GM19463 (cell line): Measurements from ENCODE around the gene SPART.
"Not testable (repeated sequence)": the region's sequence is repeated elsewhere in the genome, so short reads cannot be mapped to it uniquely, and the experiment has no call there.

Experiments
- ATAC-seq: cut with Tn5 transposase; IDR thresholded peaks from one replicate; pipeline ENCODE4 v1.9.1; 2021; ENCODE audit warnings: mild to moderate bottlenecking, moderate library complexity; ENCODE audit not compliant: unreplicated experiment

The SPART gene

DNA sequence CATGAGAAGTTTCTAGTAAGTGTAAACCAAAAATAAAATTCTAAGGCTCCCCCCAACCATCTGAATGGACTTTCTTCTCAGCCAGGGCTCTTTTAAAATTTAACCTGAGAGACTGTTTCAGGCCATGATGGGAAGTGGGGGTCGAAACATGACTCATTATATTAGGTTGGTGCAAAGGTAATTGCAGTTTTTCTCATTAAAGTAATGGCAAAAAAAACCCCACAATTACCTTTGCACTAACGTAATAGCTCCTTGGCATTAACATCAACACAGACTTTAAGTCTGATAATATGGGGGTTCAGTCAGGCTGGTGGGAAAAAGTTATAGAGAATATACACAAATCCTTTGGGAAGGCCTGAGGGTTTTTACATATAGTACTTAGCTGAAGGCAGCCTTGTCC is 9.4 kb upstream of the SPART start:
- peak; percentile 34 for ATAC-seq

DNA sequence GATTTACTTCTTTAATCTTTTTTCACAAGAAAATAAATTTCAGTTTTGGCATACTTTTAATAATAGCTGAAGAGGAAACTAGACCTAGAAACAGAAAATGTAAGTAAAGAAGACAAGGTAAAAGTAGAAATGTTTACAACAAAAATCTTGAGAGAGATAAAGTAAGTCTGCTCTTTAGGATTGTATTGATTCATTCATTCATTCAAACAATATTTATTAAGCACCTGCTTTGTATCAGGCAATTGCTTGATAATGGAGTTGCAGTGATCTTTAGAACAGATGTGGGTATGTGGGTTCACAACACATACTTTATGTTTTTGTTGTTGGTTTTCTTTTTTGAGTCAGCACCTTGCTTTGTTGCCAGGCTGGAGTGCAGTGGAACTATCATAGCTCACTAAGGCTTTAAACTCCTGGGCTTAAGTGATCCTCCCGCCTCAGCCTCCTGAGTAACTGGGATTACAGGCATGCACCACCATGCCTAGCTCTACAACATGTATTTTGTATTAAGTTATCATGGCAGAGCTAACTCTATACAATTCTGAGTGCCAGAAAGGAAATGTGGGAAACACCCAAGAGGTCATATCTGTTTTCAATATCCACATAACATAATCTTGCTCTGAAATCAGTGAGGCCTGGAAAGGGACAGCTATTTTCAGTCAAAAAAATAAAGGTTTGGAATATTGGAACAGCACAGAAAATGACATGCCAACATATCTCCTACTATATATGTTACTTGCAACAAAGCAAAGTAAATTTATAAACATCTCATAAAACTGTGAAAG is 8.8 kb upstream of the SPART start:
- no peak for ATAC-seq

DNA sequence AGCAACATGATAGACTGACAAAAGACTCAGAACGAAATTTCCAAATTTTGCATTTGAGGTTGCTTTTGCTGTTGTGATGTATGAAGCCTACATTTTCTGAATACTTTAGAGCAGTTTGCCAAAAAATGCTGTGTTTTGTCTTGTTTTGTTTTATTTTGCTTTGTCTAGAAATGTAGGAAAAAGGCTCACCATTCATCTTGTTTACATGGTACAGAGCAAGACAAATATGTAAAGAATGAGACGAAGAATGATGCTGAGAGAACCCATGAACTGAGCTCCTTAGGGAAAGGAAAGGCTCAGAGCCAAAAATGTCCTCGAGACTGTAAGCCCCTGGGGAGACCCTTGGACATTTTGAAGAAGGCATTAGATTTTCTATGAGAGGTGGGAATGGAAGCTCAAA is 6.8 kb upstream of the SPART start:
- ATAC-seq: no peak

DNA sequence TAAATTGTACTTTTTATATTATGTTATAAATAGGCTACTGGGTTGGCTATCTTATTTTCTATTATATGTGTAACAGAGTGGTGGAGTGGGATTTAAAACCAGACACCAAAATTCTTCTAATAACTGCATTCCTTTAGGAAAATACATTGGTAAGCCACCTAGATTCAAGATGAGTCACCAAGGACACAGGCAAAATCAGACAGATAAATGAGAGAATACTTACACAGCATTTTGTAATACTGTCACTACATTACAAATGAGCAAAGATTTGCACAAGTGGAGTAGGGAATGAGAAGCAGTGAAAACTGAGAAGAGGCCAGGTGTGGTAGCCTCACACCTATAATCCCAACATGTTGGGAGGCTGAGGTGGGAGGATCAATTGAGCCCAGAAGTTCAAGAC is 6.2 kb upstream of the SPART start:
- no peak for ATAC-seq

DNA sequence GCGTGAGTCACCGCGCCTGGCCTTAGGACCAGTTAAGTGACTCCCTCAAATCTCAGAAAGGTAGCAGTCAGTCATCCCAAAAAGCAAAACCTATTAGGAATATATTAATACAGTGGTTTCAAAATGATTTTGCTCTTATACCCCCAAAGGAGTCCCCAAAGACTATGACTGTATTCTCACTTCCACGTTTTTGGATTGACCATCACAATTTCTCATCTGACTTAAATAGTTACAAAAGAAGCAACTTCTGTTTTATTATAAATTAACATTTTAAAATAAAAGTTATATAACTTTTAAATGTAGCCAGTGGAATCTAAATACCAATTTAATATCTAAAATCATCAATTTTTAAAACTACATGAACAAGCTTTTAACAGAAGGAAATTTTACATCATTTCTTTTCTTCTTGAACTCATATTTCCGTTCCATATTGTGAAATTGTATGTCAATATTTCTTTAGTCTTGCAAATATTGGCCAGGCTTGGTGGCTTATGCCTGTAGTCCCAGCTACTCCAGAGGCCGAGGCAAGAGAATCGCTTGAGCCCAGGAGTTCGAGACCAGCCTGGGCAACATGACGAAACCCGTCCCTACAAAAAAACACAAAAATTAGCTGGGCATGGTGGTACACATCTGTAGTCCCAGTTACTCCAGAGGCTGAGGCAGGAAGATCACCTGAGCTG is 1.5 kb upstream of the SPART start:
- no peak for ATAC-seq

DNA sequence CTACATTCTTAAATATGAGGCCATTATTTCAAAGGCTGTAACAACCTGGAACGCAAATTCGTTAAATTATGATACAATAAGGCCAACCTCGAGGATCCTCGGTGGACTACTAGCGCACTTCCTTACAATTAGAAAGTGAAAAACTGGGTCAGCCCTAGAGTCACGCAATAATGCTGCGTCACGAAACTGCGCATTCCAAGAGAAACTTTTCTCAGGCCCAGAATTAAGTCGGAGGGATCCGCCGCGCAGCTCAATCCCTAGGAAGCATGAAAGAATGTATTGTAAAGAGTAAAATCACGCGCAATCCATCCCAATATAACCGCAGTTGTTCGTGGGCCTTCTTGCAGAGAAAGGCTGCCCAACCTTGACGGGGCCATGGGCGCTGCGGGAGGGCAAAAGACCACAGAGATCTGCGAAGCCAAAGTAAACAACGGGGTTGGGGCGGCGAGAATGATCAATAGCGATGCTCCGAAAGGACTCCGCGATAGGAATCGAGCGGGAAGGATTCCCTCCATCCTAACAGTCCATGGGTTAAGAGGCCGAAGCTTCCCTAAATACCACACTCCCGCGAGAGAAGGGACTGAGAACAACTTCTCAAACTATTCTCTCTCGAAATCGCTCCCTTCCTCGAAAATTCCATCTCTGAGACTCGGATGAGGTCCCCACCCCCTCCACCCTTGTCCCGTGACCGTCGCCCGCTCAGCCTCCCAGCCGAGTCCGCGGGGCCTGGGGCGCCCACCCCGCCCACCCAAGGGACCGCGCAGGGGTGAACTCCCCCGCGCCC is 564 bp downstream of the SPART start:
- peak; percentile 15 for ATAC-seq

DNA sequence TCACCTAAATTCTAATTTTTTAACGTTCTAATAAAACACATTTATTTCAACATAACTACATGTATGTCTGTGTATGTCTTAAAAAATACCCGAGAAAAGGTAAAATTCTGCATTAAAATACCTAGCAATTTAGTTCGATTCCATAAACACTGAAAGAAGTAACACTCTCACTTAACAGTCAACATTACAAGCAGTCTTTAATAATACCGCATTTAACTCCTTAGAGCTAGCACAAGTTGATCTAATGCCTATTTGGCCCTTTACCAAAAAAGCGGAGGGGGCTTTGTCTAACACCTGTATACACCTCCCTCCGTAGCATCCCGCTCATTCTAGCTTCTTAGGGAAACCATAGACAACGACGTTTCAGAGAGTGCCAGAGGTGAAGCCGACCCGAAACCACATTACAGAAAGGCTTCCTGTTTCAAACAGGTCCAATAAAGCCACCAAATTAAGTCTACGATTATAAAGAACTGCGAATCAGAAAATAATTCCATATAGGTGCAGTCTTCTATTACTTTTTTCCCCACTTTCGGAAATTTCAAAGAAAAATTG is 1.2 kb downstream of the SPART start:
- peak; percentile 22 for ATAC-seq

DNA sequence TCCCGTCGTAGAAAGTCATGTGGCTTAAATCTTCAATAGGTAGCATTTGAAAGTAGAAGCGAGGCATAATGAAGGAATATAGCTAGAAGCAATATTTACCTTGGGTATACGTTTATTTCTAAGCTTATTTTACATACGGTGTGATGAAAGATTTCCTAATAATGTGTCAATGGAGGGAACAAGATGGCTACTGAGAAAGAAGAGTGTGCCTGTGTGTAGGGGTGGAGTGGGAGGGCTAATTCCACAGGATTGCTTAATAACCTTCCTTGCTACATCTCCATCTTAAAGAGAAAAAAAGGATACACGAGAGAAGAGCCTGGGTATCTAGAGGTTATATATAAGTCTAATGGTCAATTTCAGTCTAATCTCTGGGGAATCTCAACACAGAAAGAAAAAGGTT is 2.0 kb downstream of the SPART start:
- ATAC-seq: no peak

DNA sequence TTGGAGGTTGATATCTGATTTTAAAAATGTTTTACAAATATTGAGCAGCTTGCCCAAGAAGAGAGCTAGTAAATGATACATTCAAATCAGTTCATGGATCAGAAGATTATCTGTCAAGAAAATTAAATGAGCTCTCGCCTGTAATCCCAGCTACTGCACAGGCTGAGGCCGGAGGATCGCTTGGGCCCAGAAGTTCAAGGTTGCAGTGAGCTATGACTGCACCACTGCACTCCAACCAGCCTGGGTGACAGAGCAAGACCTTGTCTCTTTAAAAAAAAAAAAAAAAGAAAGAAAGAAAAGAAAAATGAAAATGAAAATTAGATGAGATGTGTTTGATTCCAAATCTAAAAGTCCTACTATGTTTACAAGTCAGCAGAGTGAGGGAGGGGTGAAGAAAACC is 2.4 kb downstream of the SPART start:
- no peak for ATAC-seq

DNA sequence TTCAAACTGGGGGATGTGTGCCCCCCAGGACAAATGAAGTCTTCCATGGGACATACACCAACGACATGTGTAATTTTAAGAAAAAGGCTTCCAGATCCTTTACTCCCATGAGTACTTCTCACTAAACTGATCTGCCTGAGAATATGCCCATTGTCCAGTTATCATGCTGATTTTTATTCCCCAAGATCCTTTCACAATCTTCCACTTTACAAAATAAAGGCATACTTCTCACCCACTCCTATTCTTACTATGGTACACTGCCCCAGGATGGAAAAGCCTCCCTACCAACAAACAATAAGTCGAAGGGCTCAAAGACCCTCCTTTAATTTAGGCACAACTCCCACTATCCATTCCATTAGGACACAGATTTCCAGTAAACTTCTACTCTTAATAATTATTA is 3.5 kb downstream of the SPART start:
- no peak for ATAC-seq

DNA sequence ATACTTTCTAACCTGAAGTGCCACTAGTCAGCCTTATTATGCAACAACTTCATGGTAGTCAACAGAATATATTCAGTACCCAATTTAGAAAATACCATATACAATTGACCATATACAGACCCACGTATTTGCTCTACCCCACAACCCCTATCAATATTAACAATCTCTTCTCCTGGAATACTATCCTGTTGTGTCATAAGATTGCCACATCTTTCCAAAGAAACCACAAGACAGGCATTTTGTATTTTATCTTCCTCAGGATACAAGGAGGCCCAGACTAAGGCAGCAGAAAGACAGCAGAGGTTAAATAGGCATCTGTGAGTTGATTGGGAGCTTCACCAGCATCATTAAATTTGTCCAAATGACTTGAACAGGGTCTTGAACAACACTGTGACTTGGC is 4.5 kb downstream of the SPART start:
- no peak for ATAC-seq

DNA sequence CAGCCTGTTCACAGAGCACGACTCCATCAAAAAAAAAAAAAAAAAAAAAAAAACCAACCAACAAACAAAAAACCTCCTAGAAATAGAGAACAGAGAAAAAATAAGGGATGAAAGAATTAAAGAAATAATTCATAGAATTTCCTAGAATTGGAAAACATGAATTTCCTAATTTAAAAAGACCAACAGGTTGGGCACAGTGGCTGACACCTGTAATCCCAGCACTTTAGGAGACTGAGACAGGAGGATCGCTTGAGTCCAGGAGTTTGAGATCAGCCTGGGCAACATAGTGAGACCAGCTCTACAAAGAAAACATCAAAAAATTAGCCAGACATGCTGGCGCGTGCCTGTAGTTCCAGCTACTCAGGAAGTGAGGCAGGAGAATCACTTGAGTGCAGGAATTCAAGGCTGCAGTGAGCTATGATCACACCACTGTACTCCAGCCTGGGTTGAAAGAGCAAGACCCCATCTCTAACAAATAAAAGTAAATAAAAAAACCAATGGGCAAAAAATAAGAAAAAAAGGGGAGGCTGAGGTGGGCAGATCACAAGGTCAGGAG is 6.5 kb downstream of the SPART start:
- no peak for ATAC-seq

DNA sequence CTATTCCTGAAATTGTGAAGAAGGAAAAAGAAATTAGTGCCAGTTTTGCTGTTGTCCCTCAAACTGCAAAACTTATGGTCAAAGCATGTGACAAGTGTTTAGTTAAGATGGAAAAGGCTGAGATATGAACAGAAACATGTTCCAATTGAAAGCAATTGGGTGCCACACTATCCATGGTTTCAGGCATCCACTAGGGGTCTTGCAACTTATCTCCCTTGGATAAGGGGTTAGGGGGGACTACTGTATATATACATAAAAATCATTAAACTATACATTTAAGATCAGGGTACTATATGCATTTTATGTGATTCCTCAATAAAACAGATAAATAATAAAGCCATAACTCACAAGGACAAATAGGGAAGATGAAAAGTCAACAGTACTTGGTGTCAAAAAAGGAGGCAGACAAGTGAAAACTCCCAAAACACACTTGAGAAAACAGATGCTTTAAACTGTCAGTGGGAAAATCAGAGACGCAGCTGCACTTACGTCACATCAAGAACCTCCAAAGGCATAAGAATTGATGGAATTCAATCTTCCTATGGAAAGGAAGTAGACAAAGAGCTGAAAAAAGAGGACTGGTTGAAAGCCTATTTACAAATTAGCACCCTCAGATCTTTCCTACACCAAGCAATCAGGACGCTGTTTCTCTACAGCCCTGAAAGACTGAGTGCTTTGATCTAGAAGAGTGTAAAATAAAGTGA is 8.1 kb downstream of the SPART start:
- no peak for ATAC-seq

DNA sequence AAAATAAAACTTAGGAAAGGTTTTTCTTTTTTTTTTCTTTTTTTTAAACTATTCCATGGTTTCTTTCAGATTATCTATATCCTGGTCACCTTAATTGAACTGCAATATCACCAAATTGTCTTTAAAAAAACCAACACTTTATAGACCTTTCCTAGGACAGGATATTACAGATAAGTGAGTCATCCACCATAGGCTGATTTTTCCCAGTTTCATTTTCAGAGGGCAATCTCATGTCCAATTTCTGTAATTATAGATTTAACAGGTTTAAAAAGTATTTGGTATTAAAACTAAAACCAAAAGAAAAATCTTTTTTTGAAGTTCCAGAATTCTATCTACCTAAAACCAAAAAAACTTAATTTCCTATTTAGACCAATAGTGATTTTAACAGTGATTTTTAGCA is 13.2 kb downstream of the SPART start:
- no peak for ATAC-seq

DNA sequence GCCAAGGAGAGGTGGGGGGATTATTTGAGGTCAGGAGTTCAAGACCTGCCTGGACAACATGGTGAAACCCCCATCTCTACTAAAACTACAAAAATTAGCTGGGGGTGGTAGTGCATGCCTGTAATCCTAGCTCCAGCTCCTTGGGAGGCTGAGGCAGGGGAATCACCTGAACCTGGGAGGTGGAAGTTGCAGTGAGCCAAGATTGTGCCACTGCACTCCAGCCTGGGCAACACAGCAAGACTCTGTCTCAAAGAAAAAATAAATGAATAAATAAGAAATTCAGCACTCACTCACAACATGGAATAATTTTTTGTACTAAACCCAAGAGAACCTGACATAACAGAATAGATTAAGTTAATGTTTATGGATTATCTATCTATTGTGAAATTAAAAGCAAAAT is 13.9 kb downstream of the SPART start:
- not testable (repeated sequence) for ATAC-seq

DNA sequence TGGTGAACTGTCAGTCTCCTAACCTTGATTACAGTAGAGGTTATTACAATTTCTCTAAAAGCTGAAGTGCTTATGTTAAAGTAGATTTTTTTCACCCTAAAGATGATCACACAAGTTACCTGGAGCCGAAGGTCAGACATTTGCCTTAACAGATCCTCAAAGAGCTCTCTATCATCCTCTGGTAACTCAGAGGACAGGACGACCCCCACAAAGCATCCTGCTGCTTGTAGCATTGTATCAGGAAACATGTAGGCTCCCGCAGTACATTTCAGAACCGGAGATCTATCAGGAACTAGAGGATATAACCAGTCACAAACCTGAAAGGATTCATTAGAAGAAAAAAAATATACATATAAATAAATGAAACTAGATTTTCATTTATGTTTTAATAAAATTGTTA is 14.9 kb downstream of the SPART start:
- ATAC-seq: no peak

DNA sequence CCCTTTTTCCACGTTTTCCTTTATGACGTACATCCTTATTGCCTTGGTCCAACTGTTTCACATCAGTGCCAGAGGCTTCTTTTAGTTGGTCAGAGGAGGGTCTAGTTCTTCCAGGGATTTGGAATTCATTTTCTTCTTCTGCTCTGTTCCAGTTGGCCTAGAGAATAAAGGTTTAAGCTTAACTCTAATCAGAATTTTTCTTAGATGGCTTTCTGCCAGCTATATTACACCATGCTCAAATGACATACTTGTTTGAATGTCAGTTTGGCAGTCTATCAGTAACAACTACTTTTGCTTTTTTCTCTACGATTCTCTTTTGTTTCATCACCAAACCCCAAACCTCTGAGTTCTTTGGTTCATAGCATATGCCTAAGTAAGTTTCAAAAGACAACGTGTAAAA is 16.8 kb downstream of the SPART start:
- ATAC-seq: no peak

DNA sequence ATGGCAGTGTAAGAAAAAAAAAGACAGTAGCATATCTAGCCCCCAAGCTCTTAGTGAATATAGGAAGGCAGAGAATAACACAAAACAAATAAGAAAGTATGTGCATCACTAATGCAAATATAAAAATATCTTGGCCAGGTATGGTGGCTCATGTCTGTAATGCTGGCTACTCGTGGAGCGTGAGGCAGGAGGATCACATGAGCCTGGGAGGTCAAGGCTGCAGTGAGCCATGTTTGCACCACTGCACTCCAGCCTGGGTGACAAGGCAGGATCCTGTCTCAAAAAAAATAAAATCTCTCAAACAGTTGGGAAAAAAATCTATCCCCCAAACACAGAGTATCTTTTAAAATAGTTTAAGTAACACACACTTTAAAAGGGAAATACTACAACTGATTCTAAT is 17.4 kb downstream of the SPART start:
- ATAC-seq: no peak

DNA sequence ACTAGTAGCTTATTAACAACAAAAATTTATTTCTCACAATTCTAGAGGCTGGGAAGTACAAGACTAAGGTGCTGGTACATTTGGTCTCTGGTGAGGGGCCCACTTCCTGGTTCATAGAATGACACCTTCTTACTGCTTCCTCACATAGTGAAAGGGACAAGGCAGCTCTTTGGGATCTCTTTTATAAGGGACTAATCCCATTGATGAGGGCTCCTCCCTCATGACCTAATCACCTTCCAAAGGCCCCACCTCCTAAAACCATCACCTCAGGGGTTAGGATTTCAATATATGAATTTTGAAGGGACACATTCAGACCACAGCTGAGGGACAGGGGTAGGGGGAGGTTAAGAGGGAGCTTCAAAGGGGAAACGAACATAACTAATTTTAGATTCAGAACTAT is 20.3 kb downstream of the SPART start:
- no peak for ATAC-seq

DNA sequence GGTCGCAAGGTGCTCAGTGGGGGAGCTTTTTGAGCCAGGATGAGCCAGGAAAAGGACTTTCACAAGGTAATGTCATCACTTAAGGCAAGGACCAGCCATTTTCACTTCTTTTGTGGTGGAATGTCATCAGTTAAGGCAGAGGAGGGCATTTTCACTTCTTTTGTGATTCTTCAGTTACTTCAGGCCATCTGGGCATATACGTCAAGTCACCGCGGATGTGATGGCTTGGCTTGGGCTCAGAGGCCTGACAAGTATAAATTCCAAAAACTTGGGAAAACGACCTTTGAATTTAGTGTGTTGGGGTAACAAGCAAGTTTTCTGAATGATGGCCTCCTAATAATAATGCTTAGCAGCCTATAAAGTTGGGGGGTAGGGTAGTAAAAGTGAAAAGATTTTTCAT is 21.3 kb downstream of the SPART start:
- not testable (repeated sequence) for ATAC-seq
